ENCODE measurements around the gene POLA1.

DNA sequence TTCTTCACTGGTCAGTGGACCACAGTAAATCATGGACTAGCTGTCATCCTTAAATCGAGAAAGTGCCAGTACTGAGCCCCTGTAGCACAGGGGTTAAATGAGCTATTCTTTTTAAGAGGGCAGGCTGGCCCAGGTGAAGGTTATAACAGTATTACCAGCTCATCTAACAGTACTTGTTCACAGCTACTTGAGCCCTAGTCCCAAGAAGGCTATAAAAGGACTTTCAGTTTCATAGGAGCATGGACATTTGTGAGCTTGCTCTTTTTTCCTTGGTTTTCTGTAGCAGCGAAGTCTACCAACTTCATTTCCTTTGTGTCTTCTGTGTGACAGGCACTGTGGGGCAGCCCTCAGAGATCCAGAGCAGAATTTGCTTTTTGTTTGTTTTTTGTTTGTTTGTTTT is 261.0 kb downstream of the POLA1 start:
- TF ChIP-seq, protein P1, sequence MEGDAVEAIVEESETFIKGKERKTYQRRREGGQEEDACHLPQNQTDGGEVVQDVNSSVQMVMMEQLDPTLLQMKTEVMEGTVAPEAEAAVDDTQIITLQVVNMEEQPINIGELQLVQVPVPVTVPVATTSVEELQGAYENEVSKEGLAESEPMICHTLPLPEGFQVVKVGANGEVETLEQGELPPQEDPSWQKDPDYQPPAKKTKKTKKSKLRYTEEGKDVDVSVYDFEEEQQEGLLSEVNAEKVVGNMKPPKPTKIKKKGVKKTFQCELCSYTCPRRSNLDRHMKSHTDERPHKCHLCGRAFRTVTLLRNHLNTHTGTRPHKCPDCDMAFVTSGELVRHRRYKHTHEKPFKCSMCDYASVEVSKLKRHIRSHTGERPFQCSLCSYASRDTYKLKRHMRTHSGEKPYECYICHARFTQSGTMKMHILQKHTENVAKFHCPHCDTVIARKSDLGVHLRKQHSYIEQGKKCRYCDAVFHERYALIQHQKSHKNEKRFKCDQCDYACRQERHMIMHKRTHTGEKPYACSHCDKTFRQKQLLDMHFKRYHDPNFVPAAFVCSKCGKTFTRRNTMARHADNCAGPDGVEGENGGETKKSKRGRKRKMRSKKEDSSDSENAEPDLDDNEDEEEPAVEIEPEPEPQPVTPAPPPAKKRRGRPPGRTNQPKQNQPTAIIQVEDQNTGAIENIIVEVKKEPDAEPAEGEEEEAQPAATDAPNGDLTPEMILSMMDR (IDR thresholded peaks at IDR 0.05): no peak
- TF ChIP-seq EP300 (IDR thresholded peaks at IDR 0.05): no peak
- TF ChIP-seq POLR2AphosphoS5 (IDR thresholded peaks at IDR 0.05): no peak
